B cell (primary cell): ENCODE data around the gene CHKB. TPM values are rescaled to one million over a fixed set of nuclear protein-coding genes. Genes with fewer than 3 reads are reported as not detected.

ENCODE experiments used
- ATAC-seq: fragments of 200-7000 bp; cut with Tn5 transposase; one replicate; pipeline ENCODE4 v1.10.0; 2021; ENCODE audit warnings: low read depth, mild to moderate bottlenecking, moderate number of reproducible peaks, moderate library complexity
- CTCF ChIA-PET: fragments of 350-600 bp; sonication (Branson Sonifier 250); formaldehyde crosslinking; loops from one replicate; lab custom pipeline; 2021; ENCODE audit warnings: antibody characterized with exemption, inconsistent platforms; lab: Charles Lee
- POLR2A ChIA-PET: fragments of 350-600 bp; sonication (Branson Sonifier 250); formaldehyde crosslinking; loops from one replicate; lab custom pipeline; 2021; ENCODE audit warnings: antibody characterized with exemption; lab: Charles Lee
- DNase-seq: peaks from one replicate; pipeline ENCODE4 v3.0.0; 2013
- H2AFZ ChIP-seq: 2 replicates; pipeline ENCODE4 v1.6.1; 2012; ENCODE audit warnings: mild to moderate bottlenecking, low read depth, low read length; ENCODE audit not compliant: insufficient read depth, poor library complexity, severe bottlenecking
- H3K27ac ChIP-seq, 2 donors: 1 replicate in 1 of 2; 2 replicates in 1 of 2; pipeline ENCODE4 v1.5.1; 2012 to 2013; ENCODE audit warnings: low read length in 2 of 2, mild to moderate bottlenecking in 2 of 2, moderate library complexity in 1 of 2
- H3K27me3 ChIP-seq, 4 experiments: fragments of 200-600 bp in 1 of 4; sonication (generic) in 1 of 4; replicated peaks in 1 of 4; 1 replicate in 2 of 4; 2 replicates in 2 of 4; pipeline versions ENCODE4 v1.6.1 to v1.7.0; 2013 to 2016; ENCODE audit warnings: low read length in 3 of 4, mild to moderate bottlenecking in 2 of 4, mixed read lengths in 1 of 4, moderate library complexity in 1 of 4; ENCODE audit not compliant: insufficient read depth in 4 of 4, control insufficient read depth in 3 of 4; ENCODE audit errors: control extremely low read depth in 1 of 4
- H3K36me3 ChIP-seq, 2 experiments: replicated peaks in 1 of 2; 1 replicate in 1 of 2; 2 replicates in 1 of 2; pipeline versions ENCODE4 v1.6.1 to v1.7.1; 2013; ENCODE audit warnings: low read length in 1 of 2; ENCODE audit not compliant: insufficient read depth in 2 of 2, control insufficient read depth in 1 of 2; ENCODE audit errors: control extremely low read depth in 1 of 2, extremely low read depth in 1 of 2
- H3K4me1 ChIP-seq, 2 donors: fragments of 200-600 bp in 1 of 2; sonication (generic) in 1 of 2; 1 replicate in 1 of 2; 2 replicates in 1 of 2; pipeline versions ENCODE4 v1.5.1 to v1.6.1; 2013 to 2017; ENCODE audit warnings: low read length in 2 of 2; ENCODE audit not compliant: control insufficient read depth in 2 of 2, insufficient read depth in 2 of 2
- H3K4me2 ChIP-seq: replicated peaks from 2 replicates; pipeline ENCODE3; 2012; ENCODE audit warnings: mild to moderate bottlenecking, low read depth, low read length; ENCODE audit not compliant: poor library complexity, severe bottlenecking
- H3K4me3 ChIP-seq, 5 experiments: fragments of 200-600 bp in 1 of 5; sonication (generic) in 1 of 5; 1 replicate in 3 of 5; 2 replicates in 2 of 5; pipeline versions ENCODE4 v1.5.1 to v1.7.0; 2011 to 2016; ENCODE audit warnings: low read length in 4 of 5, mild to moderate bottlenecking in 4 of 5, low read depth in 2 of 5, control low read depth in 1 of 5, moderate library complexity in 1 of 5; ENCODE audit not compliant: insufficient read depth in 1 of 5; ENCODE audit errors: control extremely low read depth in 1 of 5, extremely low read depth in 1 of 5
- H3K79me2 ChIP-seq: fragments of 200-600 bp; sonication (generic); one replicate; pipeline ENCODE4 v1.6.0; 2016; ENCODE audit warnings: low read length; ENCODE audit not compliant: control insufficient read depth, insufficient read depth
- H3K9ac ChIP-seq: fragments of 200-600 bp; sonication (generic); 2 replicates; pipeline ENCODE4 v1.6.1; 2017; ENCODE audit warnings: mild to moderate bottlenecking, low read length, moderate library complexity
- H3K9me3 ChIP-seq, 3 donors: one replicate each; pipeline versions ENCODE4 v1.6.1 to v1.7.1; 2013; ENCODE audit warnings: low read length in 2 of 3; ENCODE audit not compliant: control insufficient read depth in 2 of 3, insufficient read depth in 1 of 3; ENCODE audit errors: control extremely low read depth in 1 of 3
- H4K20me1 ChIP-seq: 2 replicates; pipeline ENCODE4 v1.6.0; 2012; ENCODE audit warnings: mild to moderate bottlenecking, low read length; ENCODE audit not compliant: insufficient read depth, control insufficient read depth, poor library complexity, severe bottlenecking
- H3K27ac Mint-ChIP-seq: one replicate; pipeline ENCODE4 v1.8.0; 2021; ENCODE audit warnings: mixed read lengths
- H3K27me3 Mint-ChIP-seq: one replicate; pipeline ENCODE4 v1.8.0; 2021; ENCODE audit warnings: mixed read lengths
- H3K4me1 Mint-ChIP-seq: one replicate; pipeline ENCODE4 v1.8.0; 2021; ENCODE audit warnings: mixed read lengths
- H3K4me3 Mint-ChIP-seq: one replicate; pipeline ENCODE4 v1.8.0; 2021; ENCODE audit warnings: mixed read lengths
- H3K9me3 Mint-ChIP-seq: one replicate; pipeline ENCODE4 v1.8.0; 2022; ENCODE audit warnings: mixed read lengths; ENCODE audit not compliant: insufficient read depth
- CTCF ChIP-seq: fragments of 200-600 bp; IDR thresholded peaks from one replicate; pipeline ENCODE4 v1.8.0; 2022; ENCODE audit warnings: antibody characterized with exemption, mild to moderate bottlenecking
- EZH2 ChIP-seq: IDR thresholded peaks from 2 replicates; pipeline ENCODE4 v1.6.1; 2012; ENCODE audit warnings: borderline replicate concordance, low read depth, mild to moderate bottlenecking, moderate library complexity, low read length; ENCODE audit not compliant: insufficient read depth, poor library complexity, severe bottlenecking
- WGBS: methylation state at CpG from one replicate; pipeline ENCODE4 v1.1.5; 2013; ENCODE audit warnings: missing lambda C conversion rate; ENCODE audit not compliant: insufficient coverage; 5-methylcytosine and 5-hydroxymethylcytosine counted together
- intact Hi-C: fragments of 100-400 bp; cut with micrococcal nuclease; formaldehyde crosslinking; loops from one replicate; pipeline ENCODE4 v1.10.0; 2022
- polyA plus RNA-seq: library from polyadenylated mRNA; depleted of rRNA; stranded (reverse); fragments of >200 nt; gene quantifications from 2 replicates; pipeline ENCODE4 v1.2.3, GENCODE V29; 2012
- total RNA-seq, 2 donors: library from RNA; stranded (reverse); fragments of 120-200 nt in 1 of 2; gene quantifications; 1 replicate in 1 of 2; 2 replicates in 1 of 2; pipeline versions ENCODE4 v1.2.3 to v1.2.4, GENCODE V29; 2013 to 2022

The CHKB gene
- total and polyA plus RNA-seq, 2 donors (not counting 1 experiment from before 2014, with no cell fraction given), result 238 to 309 TPM

DNA sequence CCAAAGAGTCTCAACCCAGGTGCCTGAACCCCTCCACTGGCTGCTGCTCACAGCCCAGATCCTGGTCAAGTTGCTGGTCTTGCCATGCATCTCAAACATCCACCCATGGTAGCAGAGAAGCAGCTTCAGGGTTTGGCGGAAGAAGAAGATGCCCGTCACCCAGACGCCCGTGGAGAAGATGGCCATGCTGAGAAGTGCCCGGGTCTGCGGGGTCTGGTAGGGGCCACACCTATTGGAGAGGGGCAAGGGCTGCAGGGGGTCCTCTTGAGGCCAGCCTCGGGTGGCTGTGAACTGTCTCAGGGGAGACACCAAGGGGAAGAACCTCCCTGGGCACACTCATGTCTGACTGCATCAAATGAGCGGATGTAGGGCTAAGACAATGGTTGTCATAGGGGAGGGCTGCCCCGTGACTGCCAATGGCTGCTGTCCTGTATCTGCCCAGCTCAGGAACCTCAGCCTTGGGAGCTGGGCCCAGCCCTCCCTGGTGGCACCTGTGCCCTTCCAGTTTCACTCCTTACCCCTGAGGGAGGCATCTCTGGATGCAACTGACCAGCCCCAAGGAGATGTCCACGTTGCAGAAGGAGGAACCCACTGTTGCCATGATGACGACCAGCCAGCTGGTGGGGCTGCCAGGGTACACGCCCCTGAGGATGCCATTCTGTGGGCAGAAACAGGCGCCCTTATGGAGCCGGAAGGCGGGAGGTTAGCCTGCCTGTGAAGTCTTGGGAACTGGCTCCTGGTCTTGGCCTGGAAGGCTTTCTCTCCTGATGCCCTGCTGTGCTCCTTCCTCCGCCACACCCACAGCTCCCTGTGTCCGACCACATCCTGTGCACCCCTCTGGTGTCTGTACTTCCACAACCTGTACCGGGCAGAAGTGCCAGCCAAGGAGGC lies 5.6 kb downstream of the CHKB start:
- H4K20me1 ChIP-seq, result peaks cover 24% of the 10 kb centered on the region
- H3K9me3 Mint-ChIP-seq, result no peaks in the 10 kb centered on the region
- H2AFZ ChIP-seq, result no peak overlapping the region
- no peak overlapping the region for H3K4me3 Mint-ChIP-seq
- ChIA-PET POLR2A (interaction anchor here (1.4 to 1.5 kb wide), 2 partner anchors 11 to 14 kb away, joined by 3 to 4 read pairs; partner anchors contain the start of gene SYCE3), CTCF (interaction anchor here (1.0 to 1.4 kb wide), 3 partner anchors 14 to 51 kb away, joined by 3 to 4 read pairs (median 3); partner anchors contain the start of genes SCO2 and SYCE3)
- no peak overlapping the region for H3K4me2 ChIP-seq
- no peak overlapping the region for H3K27ac ChIP-seq
- DNase-seq (no peak), ATAC-seq (no peak)
- H3K9ac ChIP-seq, result no peak overlapping the region
- H3K4me3 ChIP-seq, result no peak overlapping the region
- H3K79me2 ChIP-seq, result peaks cover 12% of the 10 kb centered on the region
- H3K27ac Mint-ChIP-seq, result no peak overlapping the region
- H3K27me3 ChIP-seq, result no peaks in the 10 kb centered on the region
- H3K27me3 Mint-ChIP-seq, result no peaks in the 10 kb centered on the region
- intact Hi-C loops, result no loop called here
- H3K36me3 ChIP-seq, result peaks cover 0 to 21% of the 10 kb centered on the region in 2 experiments
- peaks cover 9 to 17% of the 10 kb centered on the region in 2 donors for H3K4me1 ChIP-seq
- 82% methylated on average over 16 of the region's 18 CpGs for WGBS
- TF ChIP-seq EZH2 (no peak), CTCF (no peak)
- H3K9me3 ChIP-seq, result no peaks in the 10 kb centered on the region
- H3K4me1 Mint-ChIP-seq, result peaks cover 20% of the 10 kb centered on the region

DNA sequence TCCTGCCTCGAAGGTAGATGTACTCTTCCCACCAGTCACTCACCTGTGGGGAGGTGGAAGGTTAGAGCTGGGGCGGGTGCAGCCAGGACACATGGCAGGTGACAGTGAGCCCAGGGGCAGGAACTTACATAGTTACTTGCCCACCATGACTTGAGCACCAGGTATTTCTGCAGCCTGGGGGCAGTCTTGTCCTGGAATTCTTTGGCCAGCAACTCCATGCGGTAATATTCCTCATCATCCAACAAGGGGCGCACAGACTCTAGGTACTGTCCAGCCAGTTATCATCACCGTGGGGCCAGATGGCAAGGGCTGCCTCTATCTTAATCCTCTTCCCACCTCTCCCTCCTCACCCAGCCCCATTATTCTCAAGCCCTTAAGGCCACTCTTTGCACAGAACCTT lies 6.6 kb downstream of the CHKB start:
- ATAC-seq, result no peak
- Mint-ChIP-seq H3K9me3 (no peaks in the 10 kb centered on the region), H3K27me3 (no peaks in the 10 kb centered on the region), H3K4me1 (peaks cover 13% of the 10 kb centered on the region), H3K27ac (no peak overlapping the region), H3K4me3 (no peak overlapping the region)
- H3K9ac ChIP-seq, result no peak overlapping the region
- peaks cover 0 to 7% of the 10 kb centered on the region in 2 donors for H3K4me1 ChIP-seq
- H3K79me2 ChIP-seq, result peaks cover 2% of the 10 kb centered on the region
- TF ChIP-seq EZH2, result no peak
- TF ChIP-seq CTCF, result no peak
- H3K9me3 ChIP-seq, result no peaks in the 10 kb centered on the region
- H3K27me3 ChIP-seq, result no peaks in the 10 kb centered on the region
- no peak overlapping the region for H3K4me3 ChIP-seq
- no peak for DNase-seq
- CTCF ChIA-PET, result interaction anchor here (0.6 kb wide), 1 partner anchor 43 kb away, joined by 3 read pairs; no protein-coding TSS in a partner anchor
- WGBS, result 91% methylated on average over 4 of the region's 5 CpGs
- no peak overlapping the region for H3K4me2 ChIP-seq
- H2AFZ ChIP-seq, result no peak overlapping the region
- peaks cover 14% of the 10 kb centered on the region for H4K20me1 ChIP-seq
- H3K27ac ChIP-seq, result no peak overlapping the region
- peaks cover 0 to 28% of the 10 kb centered on the region in 2 experiments for H3K36me3 ChIP-seq
- intact Hi-C loops, result no loop called here
- POLR2A ChIA-PET, result interaction anchor here (1.4 kb wide), 1 partner anchor 13 kb away, joined by 4 read pairs; the partner anchor contains the start of gene SYCE3
